ENCODE measurements around the gene PLEKHH2. TPM values are rescaled to one million over a fixed set of nuclear protein-coding genes. Genes with fewer than 3 reads are reported as not detected.

PLEKHH2 gene
- polyA plus RNA-seq, 1 of the 3 experiments (the other 2 are of a cell fraction) = 1.9 TPM

Small RNA genes lying within 50 kb of the gene (small RNA-seq; reads per million reads assigned to genes)
- gene RF00019 (0 reads per million in 7 experiments), gene RN7SKP66 (0 reads per million in 7 experiments)

Other genes with a start within 250 kb of the PLEKHH2 start
- gene THADA, start 41.2 kb upstream of the PLEKHH2 start, polyA plus RNA-seq (2012; rRNA removed) = 17.1 and 25.6 TPM in 2 replicates
- gene C1GALT1C1L, start 39.2 kb downstream of the PLEKHH2 start, polyA plus RNA-seq (2012; rRNA removed) = 2.6 and 3.1 TPM in 2 replicates
- gene DYNC2LI1, start 136.8 kb downstream of the PLEKHH2 start, polyA plus RNA-seq (2012; rRNA removed) = 20.4 and 26.6 TPM in 2 replicates
- gene ABCG5, start 201.6 kb downstream of the PLEKHH2 start, polyA plus RNA-seq (2012; rRNA removed) = not detected in 2 replicates
- not detected in 2 replicates for gene ABCG8, start 201.7 kb downstream of the PLEKHH2 start, polyA plus RNA-seq (2012; rRNA removed)